DND-41 (cell line): ENCODE results near the gene AUP1.

Source experiments
- ATAC-seq: fragments of 200-7000 bp; cut with Tn5 transposase; 3 replicates; pipeline ENCODE4 v1.9.1; 2021; ENCODE audit warnings: low read depth; ENCODE audit not compliant: insufficient read depth
- DNase-seq: peaks from one replicate; pipeline ENCODE4 v3.0.0-alpha.2; 2020
- H2AFZ ChIP-seq: 2 replicates; pipeline ENCODE4 v1.6.0; 2012; ENCODE audit warnings: low read depth, low read length
- H3K27ac ChIP-seq: 2 replicates; pipeline ENCODE4 v1.5.1; 2012; ENCODE audit warnings: low read length, inconsistent platforms
- H3K27me3 ChIP-seq: fragments of 200-600 bp; sonication (generic); 2 replicates; pipeline ENCODE4 v1.6.0; 2012; ENCODE audit warnings: low read length, mild to moderate bottlenecking, inconsistent platforms; ENCODE audit not compliant: insufficient read depth, poor library complexity
- H3K36me3 ChIP-seq: 2 replicates; pipeline ENCODE4 v1.5.1; 2012; ENCODE audit warnings: low read length, inconsistent platforms; ENCODE audit not compliant: insufficient read depth
- H3K4me1 ChIP-seq: 2 replicates; pipeline ENCODE4 v1.5.1; 2012; ENCODE audit warnings: mild to moderate bottlenecking, low read length; ENCODE audit not compliant: insufficient read depth
- H3K4me2 ChIP-seq: 2 replicates; pipeline ENCODE4 v1.6.0; 2012; ENCODE audit warnings: mild to moderate bottlenecking, moderate library complexity, low read length, inconsistent platforms; ENCODE audit not compliant: insufficient read depth
- H3K4me3 ChIP-seq, 2 experiments: fragments of 200-600 bp in 1 of 2; shearing (Covaris generic) in 1 of 2; 2 replicates each; pipeline ENCODE4 v1.5.1; 2012 to 2016; ENCODE audit warnings: inconsistent platforms in 2 of 2, low read length in 2 of 2, mild to moderate bottlenecking in 2 of 2, low read depth in 1 of 2, moderate library complexity in 1 of 2
- H3K79me2 ChIP-seq: 2 replicates; pipeline ENCODE4 v1.6.0; 2012; ENCODE audit warnings: low read length, inconsistent platforms; ENCODE audit not compliant: insufficient read depth
- H3K9ac ChIP-seq: 2 replicates; pipeline ENCODE4 v1.6.0; 2012; ENCODE audit warnings: low read depth, mild to moderate bottlenecking, inconsistent platforms, low read length, moderate library complexity
- H3K9me3 ChIP-seq: 2 replicates; pipeline ENCODE4 v1.5.1; 2012; ENCODE audit warnings: low read length, moderate library complexity, mild to moderate bottlenecking, inconsistent platforms; ENCODE audit not compliant: insufficient read depth, severe bottlenecking
- H4K20me1 ChIP-seq: 2 replicates; pipeline ENCODE4 v1.6.0; 2012; ENCODE audit warnings: low read length; ENCODE audit not compliant: insufficient read depth
- CTCF ChIP-seq: IDR thresholded peaks from 2 replicates; pipeline ENCODE4 v1.5.1; 2012; ENCODE audit warnings: borderline replicate concordance, low read length, moderate library complexity, mild to moderate bottlenecking; ENCODE audit not compliant: poor library complexity, severe bottlenecking; ENCODE audit errors: extremely low read depth
- EZH2 ChIP-seq: IDR thresholded peaks from 3 replicates; pipeline ENCODE4 v1.6.1; 2012; ENCODE audit warnings: borderline replicate concordance, low read depth, mild to moderate bottlenecking, moderate library complexity, low read length, inconsistent platforms; ENCODE audit not compliant: severe bottlenecking

The AUP1 gene

GRCh38 chr2:74554820-74555531, 25.5 kb upstream of the AUP1 start:
- H3K27ac ChIP-seq, result peak overlapping the region; percentile 76
- H3K9me3 ChIP-seq, result no peaks in the 10 kb centered on the region
- DNase-seq (peak; percentile 58), ATAC-seq (peak; percentile 67)
- no peaks in the 10 kb centered on the region for H3K27me3 ChIP-seq
- peaks cover 14% of the 10 kb centered on the region; the same call in 1 of the 2 replicates for H4K20me1 ChIP-seq
- H3K79me2 ChIP-seq, result peaks cover 13% of the 10 kb centered on the region
- H3K9ac ChIP-seq, result peak overlapping the region; percentile 77
- peaks cover 22% of the 10 kb centered on the region for H3K4me1 ChIP-seq
- TF ChIP-seq CTCF (no peak), EZH2 (no peak)
- peak overlapping the region; percentile 98 for H3K4me2 ChIP-seq
- H2AFZ ChIP-seq, result peak overlapping the region; percentile 87
- H3K4me3 ChIP-seq, result peak overlapping the region; percentile 55 to 83
- peaks cover 11% of the 10 kb centered on the region for H3K36me3 ChIP-seq

- H3K9me3 ChIP-seq, result no peaks in the 10 kb centered on the region
- peaks cover 14% of the 10 kb centered on the region; the same call in 1 of the 2 replicates for H4K20me1 ChIP-seq
- H3K36me3 ChIP-seq, result peaks cover 11% of the 10 kb centered on the region
- ATAC-seq (peak; percentile 84), DNase-seq (peak; percentile 86)
- peak within 1 kb of the TSS; percentile 87 for H2AFZ ChIP-seq
- H3K27ac ChIP-seq, result peak within 1 kb of the TSS; percentile 76
- H3K9ac ChIP-seq, result peak within 1 kb of the TSS; percentile 77
- H3K4me1 ChIP-seq, result peaks cover 22% of the 10 kb centered on the region
- H3K4me2 ChIP-seq, result peak within 1 kb of the TSS; percentile 98
- peaks cover 13% of the 10 kb centered on the region for H3K79me2 ChIP-seq
- no peak for TF ChIP-seq EZH2
- H3K4me3 ChIP-seq, result peak within 1 kb of the TSS; percentile 55 to 83
- no peaks in the 10 kb centered on the region for H3K27me3 ChIP-seq
Observed at GRCh38 chr2:74553892-74554819, 24.6 kb upstream of the AUP1 start, which contains the start of the genes DOK1 and LOXL3. DOK1 (plus strand) TSS chr2:74554720; CDS start chr2:74554755, 35 bp downstream. LOXL3 (minus strand) TSS chr2:74553942; CDS start chr2:74552634, 1,308 bp downstream.

GRCh38 chr2:74552914-74553811, 23.7 kb upstream of the AUP1 start:
- Histone ChIP-seq H3K27me3 (no peaks in the 10 kb centered on the region), H3K4me3 (peak overlapping the region in 1 of 2 experiments; percentile 83; a peak in 2 of 4 replicates), H3K9me3 (no peaks in the 10 kb centered on the region), H2AFZ (peak overlapping the region; percentile 87), H3K4me1 (peaks cover 22% of the 10 kb centered on the region), H3K79me2 (peaks cover 13% of the 10 kb centered on the region), H3K27ac (no peak overlapping the region), H3K9ac (peak overlapping the region; percentile 77; the same call in 1 of the 2 replicates), H3K4me2 (peak overlapping the region; percentile 98), H3K36me3 (peaks cover 11% of the 10 kb centered on the region), H4K20me1 (peaks cover 14% of the 10 kb centered on the region; the same call in 1 of the 2 replicates)
- DNase-seq, result no peak
- no peak for ATAC-seq
- TF ChIP-seq EZH2 (no peak), CTCF (no peak)
